OCI-LY1 (cell line): ENCODE results near the gene TYW1B.
"Not testable (repeated sequence)": the region's sequence is repeated elsewhere in the genome, so short reads cannot be mapped to it uniquely, and the experiment has no call there.

Source experiments
- H2AFZ ChIP-seq: fragments of 200-600 bp; sonication (generic), shearing (Covaris generic); 2 replicates; pipeline ENCODE4 v1.6.0; 2014; ENCODE audit warnings: antibody characterized with exemption, mild to moderate bottlenecking, low read length
- H3F3A ChIP-seq: fragments of 200-600 bp; sonication (generic), shearing (Covaris generic); 2 replicates; pipeline ENCODE4 v1.6.0; 2014; ENCODE audit warnings: mild to moderate bottlenecking, antibody characterized with exemption, low read length, moderate library complexity; ENCODE audit not compliant: insufficient read depth
- H3K27ac ChIP-seq: fragments of 200-600 bp; sonication (generic); 2 replicates; pipeline ENCODE4 v1.5.1; 2014; ENCODE audit warnings: low read length, mixed run types, mild to moderate bottlenecking, low read depth; ENCODE audit not compliant: poor library complexity, severe bottlenecking
- H3K27me3 ChIP-seq: fragments of 200-600 bp; sonication (generic); 2 replicates; pipeline ENCODE4 v1.6.0; 2014; ENCODE audit warnings: antibody characterized with exemption, mild to moderate bottlenecking, low read length, moderate library complexity; ENCODE audit not compliant: insufficient read depth
- H3K36me3 ChIP-seq: fragments of 200-600 bp; sonication (generic); 2 replicates; pipeline ENCODE4 v1.6.1; 2014; ENCODE audit warnings: mild to moderate bottlenecking, antibody characterized with exemption, low read length, moderate library complexity, mixed read lengths; ENCODE audit not compliant: insufficient read depth
- H3K4me1 ChIP-seq: fragments of 200-600 bp; sonication (generic); 2 replicates; pipeline ENCODE4 v1.5.1; 2014; ENCODE audit warnings: mild to moderate bottlenecking, low read length, moderate library complexity; ENCODE audit not compliant: insufficient read depth, severe bottlenecking
- H3K4me2 ChIP-seq: fragments of 200-600 bp; sonication (generic), shearing (Covaris generic); 2 replicates; pipeline ENCODE4 v1.6.1; 2014; ENCODE audit warnings: low read length
- H3K4me3 ChIP-seq: fragments of 200-600 bp; sonication (generic); 2 replicates; pipeline ENCODE4 v1.5.1; 2014; ENCODE audit warnings: low read length, low read depth, mild to moderate bottlenecking, mixed read lengths; ENCODE audit not compliant: poor library complexity, severe bottlenecking
- H3K79me2 ChIP-seq: fragments of 200-600 bp; shearing (Covaris generic); 2 replicates; pipeline ENCODE4 v1.6.1; 2016; ENCODE audit warnings: mixed run types, low read length, mixed read lengths; ENCODE audit not compliant: insufficient read depth
- H3K9ac ChIP-seq: fragments of 200-600 bp; sonication (generic), shearing (Covaris generic); 2 replicates; pipeline ENCODE4 v1.6.1; 2014; ENCODE audit warnings: mild to moderate bottlenecking, low read length, mixed read lengths
- H3K9me2 ChIP-seq: fragments of 200-600 bp; sonication (generic), shearing (Covaris generic); 2 replicates; pipeline ENCODE4 v1.6.1; 2014; ENCODE audit warnings: low read depth, mild to moderate bottlenecking, low read length, mixed read lengths
- H3K9me3 ChIP-seq: fragments of 200-600 bp; shearing (Covaris generic); 2 replicates; pipeline ENCODE4 v1.6.1; 2014; ENCODE audit warnings: low read length, mixed read lengths
- H4K20me1 ChIP-seq: fragments of 200-600 bp; sonication (generic), shearing (Covaris generic); 2 replicates; pipeline ENCODE4 v1.6.0; 2016; ENCODE audit warnings: mild to moderate bottlenecking, low read length; ENCODE audit not compliant: insufficient read depth
- EZH2 ChIP-seq: fragments of 200-600 bp; sonication (generic), shearing (Covaris generic); IDR thresholded peaks from 2 replicates; pipeline ENCODE4 v1.8.0; 2017; ENCODE audit warnings: borderline replicate concordance, mixed run types, mild to moderate bottlenecking, antibody characterized with exemption, low read length, moderate library complexity, mixed read lengths
- TF ChIP-seq, protein P1 (sequence below): fragments of 200-600 bp; sonication (generic), shearing (Covaris generic); IDR thresholded peaks from 2 replicates; pipeline ENCODE4 v1.5.1; 2017; ENCODE audit warnings: mild to moderate bottlenecking, antibody characterized with exemption, low read length, moderate library complexity, mixed read lengths

TYW1B gene

DNA sequence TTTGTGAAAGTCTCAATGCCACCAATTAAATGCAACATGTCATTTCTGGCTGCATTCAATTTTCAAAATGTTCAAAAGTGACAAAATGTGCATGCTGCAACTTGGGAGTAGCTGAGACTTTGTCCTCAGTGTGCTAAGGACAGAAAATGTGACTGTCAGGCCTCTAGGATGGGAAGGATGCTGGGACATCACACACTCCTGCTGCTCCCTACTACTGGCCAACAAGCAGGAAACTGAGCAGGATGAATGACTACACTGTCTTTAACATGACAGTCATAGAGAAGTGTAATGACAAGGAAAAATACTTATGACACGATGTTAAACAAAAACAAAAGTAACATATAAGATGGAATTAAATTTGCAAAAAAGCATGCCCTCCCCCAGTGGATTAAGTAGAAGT lies 138.7 kb downstream of the TYW1B start:
- H2AFZ ChIP-seq, H3K36me3 ChIP-seq, H3K79me2 ChIP-seq, H4K20me1 ChIP-seq, H3K9ac ChIP-seq, H3K4me3 ChIP-seq, H3K27me3 ChIP-seq, H3K27ac ChIP-seq, H3K9me3 ChIP-seq, H3F3A ChIP-seq, H3K4me2 ChIP-seq, H3K4me1 ChIP-seq, H3K9me2 ChIP-seq: not testable (repeated sequence)

DNA sequence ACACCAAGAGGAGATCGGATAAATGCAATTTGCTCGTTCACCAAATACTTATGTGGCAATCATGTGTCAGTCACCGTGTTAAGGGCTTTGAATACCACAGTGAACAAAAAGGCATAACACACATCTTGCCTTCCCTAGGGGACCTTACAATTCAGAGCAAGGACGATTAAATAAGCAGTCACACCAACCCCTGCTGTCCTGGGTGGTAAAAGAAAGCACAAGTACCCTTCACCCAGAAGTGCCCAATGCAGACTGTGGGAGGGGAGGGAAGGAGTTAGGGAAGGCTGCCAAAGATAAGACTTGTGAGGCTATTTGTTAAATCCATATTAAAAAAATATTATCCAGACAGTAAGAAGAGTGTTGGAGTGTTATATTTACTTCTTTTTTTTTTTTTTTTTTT lies 146.8 kb downstream of the TYW1B start:
- H3K36me3 ChIP-seq, H3K27ac ChIP-seq, H3K79me2 ChIP-seq, H3K4me2 ChIP-seq, H2AFZ ChIP-seq, H3K4me3 ChIP-seq, H3F3A ChIP-seq, H3K9me3 ChIP-seq, H3K27me3 ChIP-seq, H3K9ac ChIP-seq, H3K9me2 ChIP-seq, H4K20me1 ChIP-seq: not testable (repeated sequence)
- peaks cover 12% of the 10 kb centered on the region for H3K4me1 ChIP-seq

DNA sequence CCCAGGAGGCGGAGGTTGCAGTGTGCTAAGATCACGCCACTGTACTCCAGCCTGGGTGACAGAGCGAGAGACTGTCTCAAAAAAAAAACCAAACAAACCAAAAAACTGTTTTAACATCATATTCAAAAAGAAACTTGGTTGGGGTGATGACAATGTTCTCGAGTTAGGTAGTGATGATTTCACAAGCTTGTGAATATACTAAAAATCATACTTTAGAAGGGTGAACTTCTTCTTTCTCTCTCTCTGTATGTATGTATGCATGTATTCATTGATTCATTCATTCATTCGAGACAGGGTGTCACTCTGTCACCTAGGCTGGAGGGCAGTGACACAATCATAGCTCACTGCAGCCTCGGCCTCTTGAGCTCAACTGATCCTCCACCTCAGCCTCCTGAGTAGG lies 151.1 kb downstream of the TYW1B start:
- H3K36me3 ChIP-seq, H3K4me2 ChIP-seq, H3F3A ChIP-seq, H3K79me2 ChIP-seq, H3K27me3 ChIP-seq, H3K4me1 ChIP-seq, H2AFZ ChIP-seq, H3K9ac ChIP-seq, H3K4me3 ChIP-seq, H3K27ac ChIP-seq, H3K9me3 ChIP-seq, H3K9me2 ChIP-seq, H4K20me1 ChIP-seq: not testable (repeated sequence)

DNA sequence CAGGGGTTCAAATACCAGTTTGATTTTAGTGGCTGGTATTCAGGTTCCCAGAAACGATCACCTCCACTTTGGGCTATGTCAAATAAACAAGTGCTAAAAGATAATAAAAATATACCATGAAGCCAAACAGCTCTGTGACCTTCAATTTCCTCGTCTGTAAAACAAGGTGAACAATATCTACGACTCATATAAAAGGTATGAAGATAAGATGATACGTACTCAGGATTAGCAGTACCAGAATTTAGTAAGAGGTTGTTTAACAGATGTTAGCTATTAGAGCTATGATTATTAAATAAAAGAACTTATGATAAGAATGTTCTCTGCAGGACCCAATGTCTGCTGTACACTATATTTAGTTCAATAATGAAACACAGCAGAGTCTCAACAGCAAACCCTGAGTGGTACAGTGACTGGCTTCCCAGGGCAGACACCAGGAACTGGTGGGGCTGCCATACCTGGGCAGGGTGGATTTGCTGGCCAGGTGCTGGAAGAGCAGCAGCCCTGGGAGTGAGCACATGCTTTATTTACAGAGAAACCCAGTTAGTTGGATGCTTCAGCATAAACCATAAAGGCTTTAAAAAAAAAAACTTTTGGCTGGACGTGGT lies 151.8 kb downstream of the TYW1B start:
- not testable (repeated sequence) for H3K4me1 ChIP-seq, H3K27me3 ChIP-seq, H3K9me3 ChIP-seq, H3F3A ChIP-seq, H3K9ac ChIP-seq, H3K4me2 ChIP-seq, H3K27ac ChIP-seq, H3K9me2 ChIP-seq, H3K36me3 ChIP-seq, H3K4me3 ChIP-seq, H2AFZ ChIP-seq, H3K79me2 ChIP-seq, H4K20me1 ChIP-seq

DNA sequence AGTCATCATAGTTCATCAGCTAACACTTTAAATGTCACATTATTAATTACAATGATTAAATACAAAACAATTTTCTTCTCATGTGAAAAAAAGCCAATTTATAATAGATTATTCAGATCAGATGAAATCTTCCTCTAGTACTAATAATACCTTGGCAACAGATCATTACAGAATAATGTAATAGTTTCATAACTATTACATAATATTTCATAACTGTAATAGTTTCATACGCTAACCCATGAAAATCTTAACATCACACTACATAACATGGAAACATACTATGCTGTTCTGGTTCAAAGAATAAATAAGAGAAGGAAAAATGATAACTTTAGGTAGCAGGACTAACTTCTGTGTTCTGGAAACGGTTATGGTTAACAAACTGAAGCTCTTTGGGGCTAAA lies 152.3 kb downstream of the TYW1B start:
- H3F3A ChIP-seq, H3K79me2 ChIP-seq, H3K27ac ChIP-seq, H3K4me2 ChIP-seq, H4K20me1 ChIP-seq, H3K4me1 ChIP-seq, H3K27me3 ChIP-seq, H2AFZ ChIP-seq, H3K4me3 ChIP-seq, H3K9me3 ChIP-seq, H3K9ac ChIP-seq, H3K9me2 ChIP-seq, H3K36me3 ChIP-seq: not testable (repeated sequence)

DNA sequence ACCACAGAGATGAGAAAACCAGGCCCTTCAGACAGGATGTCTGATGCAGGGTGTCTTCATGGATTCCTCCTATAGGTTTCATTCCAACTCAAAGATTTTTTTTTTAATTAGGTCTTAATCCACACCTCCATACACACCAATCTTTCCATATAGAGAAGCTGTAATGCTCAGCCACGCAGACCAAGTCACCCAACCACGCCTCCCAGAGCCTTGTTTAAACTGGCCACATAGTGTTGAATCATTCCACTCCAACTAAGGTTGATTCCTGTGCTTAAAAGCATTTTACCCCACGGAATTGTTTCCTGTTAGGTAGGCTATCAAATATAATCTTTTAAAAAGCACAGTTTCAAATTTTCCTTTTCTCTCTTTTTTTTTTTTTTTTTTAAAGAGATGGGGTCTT lies 153.6 kb downstream of the TYW1B start:
- H3K27ac ChIP-seq = no peak overlapping the region
- no peaks in the 10 kb centered on the region for H3K9me3 ChIP-seq
- no peak overlapping the region for H3K4me2 ChIP-seq
- no peaks in the 10 kb centered on the region for H3K9me2 ChIP-seq
- H3K9ac ChIP-seq = no peak overlapping the region
- no peaks in the 10 kb centered on the region for H3F3A ChIP-seq
- no peaks in the 10 kb centered on the region for H3K36me3 ChIP-seq
- H3K4me1 ChIP-seq = no peaks in the 10 kb centered on the region
- H4K20me1 ChIP-seq = no peaks in the 10 kb centered on the region
- no peak overlapping the region for H3K4me3 ChIP-seq
- H3K79me2 ChIP-seq = no peaks in the 10 kb centered on the region
- H3K27me3 ChIP-seq = no peaks in the 10 kb centered on the region
- H2AFZ ChIP-seq = no peak overlapping the region
- no peak for TF ChIP-seq EZH2
- TF ChIP-seq, protein P1, sequence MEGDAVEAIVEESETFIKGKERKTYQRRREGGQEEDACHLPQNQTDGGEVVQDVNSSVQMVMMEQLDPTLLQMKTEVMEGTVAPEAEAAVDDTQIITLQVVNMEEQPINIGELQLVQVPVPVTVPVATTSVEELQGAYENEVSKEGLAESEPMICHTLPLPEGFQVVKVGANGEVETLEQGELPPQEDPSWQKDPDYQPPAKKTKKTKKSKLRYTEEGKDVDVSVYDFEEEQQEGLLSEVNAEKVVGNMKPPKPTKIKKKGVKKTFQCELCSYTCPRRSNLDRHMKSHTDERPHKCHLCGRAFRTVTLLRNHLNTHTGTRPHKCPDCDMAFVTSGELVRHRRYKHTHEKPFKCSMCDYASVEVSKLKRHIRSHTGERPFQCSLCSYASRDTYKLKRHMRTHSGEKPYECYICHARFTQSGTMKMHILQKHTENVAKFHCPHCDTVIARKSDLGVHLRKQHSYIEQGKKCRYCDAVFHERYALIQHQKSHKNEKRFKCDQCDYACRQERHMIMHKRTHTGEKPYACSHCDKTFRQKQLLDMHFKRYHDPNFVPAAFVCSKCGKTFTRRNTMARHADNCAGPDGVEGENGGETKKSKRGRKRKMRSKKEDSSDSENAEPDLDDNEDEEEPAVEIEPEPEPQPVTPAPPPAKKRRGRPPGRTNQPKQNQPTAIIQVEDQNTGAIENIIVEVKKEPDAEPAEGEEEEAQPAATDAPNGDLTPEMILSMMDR = no peak

DNA sequence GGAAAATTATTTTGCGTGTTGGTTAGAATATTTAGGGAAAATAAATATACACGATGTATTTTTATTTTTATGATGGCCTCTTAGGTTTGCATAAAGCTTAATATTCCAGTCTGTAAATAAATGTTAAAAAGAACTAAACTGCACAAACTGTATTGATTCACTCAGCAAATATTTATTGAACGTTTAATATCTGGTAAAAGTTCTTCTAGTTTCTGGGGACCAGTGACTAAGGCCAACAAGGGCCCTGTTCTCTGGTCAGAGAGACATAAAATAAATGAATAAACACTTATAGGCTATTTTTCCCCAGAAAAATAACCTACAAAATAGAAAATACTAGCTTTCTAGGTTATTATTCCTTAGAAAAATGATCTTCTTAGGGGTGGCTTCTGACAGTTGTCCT lies 157.2 kb downstream of the TYW1B start:
- not testable (repeated sequence) for H2AFZ ChIP-seq, H3K9me2 ChIP-seq, H3K9ac ChIP-seq, H3K27me3 ChIP-seq, H3K4me3 ChIP-seq, H3K79me2 ChIP-seq, H3K4me1 ChIP-seq, H3K4me2 ChIP-seq, H4K20me1 ChIP-seq, H3F3A ChIP-seq, H3K27ac ChIP-seq, H3K36me3 ChIP-seq, H3K9me3 ChIP-seq
